Suprapubic skin (tissue), 4 donors: ENCODE measurements around the gene ZC3H7B.

Source experiments
- CTCF ChIP-seq, 2 donors: fragments of 200-600 bp in 1 of 2; fragments of 450-650 bp in 1 of 2; sonication (generic) in 1 of 2; IDR thresholded peaks; one replicate each; pipeline ENCODE4 v1.5.1; 2016 to 2019; ENCODE audit warnings: antibody characterized with exemption in 2 of 2, mild to moderate bottlenecking in 1 of 2, moderate library complexity in 1 of 2
- EP300 ChIP-seq: sonication (generic); formaldehyde crosslinking; IDR thresholded peaks from one replicate; pipeline ENCODE4 v1.6.1; 2017; ENCODE audit warnings: antibody characterized with exemption
- POLR2A ChIP-seq, 2 donors: fragments of 450-650 bp; IDR thresholded peaks; one replicate each; pipeline ENCODE4 v1.6.1; 2017; ENCODE audit warnings: antibody characterized with exemption in 2 of 2, mild to moderate bottlenecking in 2 of 2, moderate library complexity in 2 of 2
- POLR2AphosphoS5 ChIP-seq, 3 donors: sonication (generic); formaldehyde crosslinking; IDR thresholded peaks; one replicate each; pipeline ENCODE4 v1.6.1; 2017; ENCODE audit warnings: antibody characterized with exemption in 3 of 3

GRCh38 chr22:41305646-41306045 is 4.3 kb downstream of the ZC3H7B start:
- TF ChIP-seq CTCF (IDR thresholded peaks at IDR 0.05) (no peak), POLR2A (IDR thresholded peaks at IDR 0.05) (no peak), EP300 (no peak), POLR2AphosphoS5 (IDR thresholded peaks at IDR 0.05) (no peak)
